Endothelial cell of umbilical vein (primary cell): ENCODE results near the gene BPIFA1. TPM values are rescaled to one million over a fixed set of nuclear protein-coding genes. Genes with fewer than 3 reads are reported as not detected.

Source experiments
- BruUV-seq: library from RNA; stranded (reverse); fragments of 400-500 nt; replicated peaks from 2 replicates; lab custom pipeline; 2021; lab: Mats Ljungman, UMichigan
- CTCF ChIA-PET: fragments of 300-600, 350-600 bp; sonication (Branson Sonifier 250); formaldehyde crosslinking; loops from one replicate; lab custom pipeline; 2021; ENCODE audit warnings: antibody characterized with exemption, inconsistent platforms; lab: Charles Lee
- POLR2A ChIA-PET: fragments of 300-600, 350-600 bp; sonication (Branson Sonifier 250); formaldehyde crosslinking; loops from one replicate; lab custom pipeline; 2021; ENCODE audit warnings: antibody characterized with exemption, inconsistent platforms; lab: Charles Lee
- DNase-seq: peaks from one replicate; pipeline ENCODE4 v3.0.0-alpha.2; 2011; ENCODE audit warnings: low read depth, low spot score
- FAIRE-seq: peaks from 2 replicates; lab custom pipeline; 2011; peaks lifted over from hg19 to GRCh38; lab: Jason Lieb, UNC
- H2AFZ ChIP-seq: 2 replicates; pipeline ENCODE4 v1.6.0; 2012; ENCODE audit warnings: low read depth, low read length, control low read depth, inconsistent platforms
- H3K27ac ChIP-seq: 2 replicates; pipeline ENCODE4 v1.5.1; 2011; ENCODE audit warnings: low read depth, mild to moderate bottlenecking, control low read depth, low read length, moderate library complexity; ENCODE audit not compliant: insufficient read depth
- H3K27me3 ChIP-seq, 2 experiments: 2 replicates each; pipeline versions ENCODE4 v1.6.0 to v1.6.1; 2011; ENCODE audit warnings: low read length in 2 of 2, mixed read lengths in 1 of 2; ENCODE audit not compliant: control insufficient read depth in 2 of 2, insufficient read depth in 2 of 2
- H3K36me3 ChIP-seq, 2 experiments: 2 replicates in 1 of 2; 3 replicates in 1 of 2; pipeline ENCODE4 v1.5.1; 2011; ENCODE audit warnings: low read length in 2 of 2, mild to moderate bottlenecking in 1 of 2, moderate library complexity in 1 of 2; ENCODE audit not compliant: control insufficient read depth in 2 of 2, insufficient read depth in 2 of 2; ENCODE audit errors: extremely low read depth in 1 of 2
- H3K4me1 ChIP-seq: 3 replicates; pipeline ENCODE4 v1.5.1; 2011; ENCODE audit warnings: mild to moderate bottlenecking, low read length; ENCODE audit not compliant: control insufficient read depth, insufficient read depth; ENCODE audit errors: extremely low read depth
- H3K4me2 ChIP-seq: 2 replicates; pipeline ENCODE4 v1.6.1; 2011; ENCODE audit warnings: low read length, control low read depth, mixed read lengths; ENCODE audit not compliant: insufficient read depth
- H3K4me3 ChIP-seq, 3 experiments: fragments of 200-600 bp in 1 of 3; sonication (generic), shearing (Covaris generic) in 1 of 3; replicated peaks in 1 of 3; 2 replicates each; pipeline ENCODE4 v1.5.1; 2011 to 2016; ENCODE audit warnings: control low read depth in 3 of 3, low read length in 3 of 3, mild to moderate bottlenecking in 2 of 3, inconsistent platforms in 1 of 3, low read depth in 1 of 3, moderate library complexity in 1 of 3; ENCODE audit not compliant: insufficient read depth in 1 of 3
- H3K79me2 ChIP-seq: 2 replicates; pipeline ENCODE4 v1.6.0; 2012; ENCODE audit warnings: low read length, inconsistent platforms; ENCODE audit not compliant: control insufficient read depth, insufficient read depth
- H3K9ac ChIP-seq: replicated peaks from 2 replicates; pipeline ENCODE3; 2011; ENCODE audit warnings: low read length, control low read depth; ENCODE audit not compliant: insufficient read depth; ENCODE audit errors: extremely low read depth
- H3K9me1 ChIP-seq: replicated peaks from 3 replicates; pipeline ENCODE4 v1.6.0; 2011; ENCODE audit warnings: mild to moderate bottlenecking, low read length; ENCODE audit not compliant: control insufficient read depth, insufficient read depth; ENCODE audit errors: extremely low read depth
- H3K9me3 ChIP-seq: replicated peaks from 2 replicates; pipeline ENCODE4 v1.5.1; 2012; ENCODE audit warnings: low read length, inconsistent platforms; ENCODE audit not compliant: control insufficient read depth, insufficient read depth
- H4K20me1 ChIP-seq: replicated peaks from 2 replicates; pipeline ENCODE3; 2011; ENCODE audit warnings: mild to moderate bottlenecking, low read length; ENCODE audit not compliant: control insufficient read depth, insufficient read depth; ENCODE audit errors: extremely low read depth
- CTCF ChIP-seq, 2 donors: IDR thresholded peaks; 1 replicate in 1 of 2; 2 replicates in 1 of 2; pipeline ENCODE4 v1.5.1; 2011; ENCODE audit warnings: low read length in 2 of 2, mild to moderate bottlenecking in 2 of 2, moderate library complexity in 2 of 2, control low read depth in 1 of 2, inconsistent platforms in 1 of 2, low read depth in 1 of 2; ENCODE audit not compliant: insufficient read depth in 1 of 2; ENCODE audit errors: extremely low read depth in 1 of 2
- EZH2 ChIP-seq: IDR thresholded peaks from 2 replicates; pipeline ENCODE4 v1.6.1; 2012; ENCODE audit warnings: borderline replicate concordance, low read depth, mild to moderate bottlenecking, moderate library complexity, low read length, inconsistent platforms; ENCODE audit not compliant: severe bottlenecking
- FOS ChIP-seq: IDR thresholded peaks from 2 replicates; pipeline ENCODE4 v1.6.1; 2011; ENCODE audit warnings: mild to moderate bottlenecking, low read length, moderate library complexity, borderline replicate concordance; ENCODE audit not compliant: insufficient read depth
- GATA2 ChIP-seq: IDR thresholded peaks from 2 replicates; pipeline ENCODE4 v1.7.0; 2011; ENCODE audit warnings: low read depth, mild to moderate bottlenecking, moderate library complexity, mixed read lengths, low read length; ENCODE audit not compliant: insufficient read length, insufficient read depth
- JUN ChIP-seq: IDR thresholded peaks from 2 replicates; pipeline ENCODE4 v1.6.1; 2011; ENCODE audit warnings: borderline replicate concordance, low read depth; ENCODE audit not compliant: insufficient read length, insufficient read depth
- MYC ChIP-seq: IDR thresholded peaks from one replicate; pipeline ENCODE4 v1.6.1; 2011; ENCODE audit warnings: mild to moderate bottlenecking, low read depth, low read length
- POLR2A ChIP-seq: IDR thresholded peaks from 2 replicates; pipeline ENCODE4 v1.6.1; 2012; ENCODE audit warnings: low read depth, mild to moderate bottlenecking, control low read depth, low read length
- POLR2AphosphoS5 ChIP-seq: IDR thresholded peaks from 2 replicates; pipeline ENCODE4 v1.6.1; 2012; ENCODE audit warnings: low read depth, mild to moderate bottlenecking, control low read depth, low read length, moderate library complexity; ENCODE audit not compliant: insufficient read depth
- dilution Hi-C: fragments of 300-500 bp; cut with MboI; formaldehyde crosslinking; loops from one replicate; pipeline ENCODE4 v1.15.0; 2019; ENCODE audit warnings: low sequenced_read_pairs; ENCODE audit not compliant: extremely low pct_ligation_motif_present
- intact Hi-C: fragments of 100-400 bp; cut with micrococcal nuclease; formaldehyde crosslinking; loops from one replicate; pipeline ENCODE4 v1.10.0; 2022
- polyA plus RNA-seq, 4 experiments: library from polyadenylated mRNA; depleted of rRNA in 3 of 4; stranded (reverse) in 3 of 4; unstranded in 1 of 4; fragments of >200 nt; gene quantifications; 2 replicates each; pipeline versions ENCODE4 v1.2.1 to v1.2.3, GENCODE V29; 2011 to 2012; ENCODE audit warnings: missing spikeins in 1 of 4
- total RNA-seq: library from RNA; stranded (reverse); gene quantifications from 2 replicates; pipeline ENCODE4 v1.2.3, GENCODE V29; 2021
- TF ChIP-seq, protein P1 (sequence below): IDR thresholded peaks from 2 replicates; pipeline ENCODE4 v1.6.1; 2011; ENCODE audit not compliant: insufficient read depth, insufficient read length

The BPIFA1 gene
- total and polyA plus RNA-seq, 2 donors (not counting 3 experiments of a cell fraction or from before 2014, with no cell fraction given): not detected

GRCh38 chr20:33277471-33278441 lies 42.0 kb downstream of the BPIFA1 start:
- H3K4me2 ChIP-seq: no peak overlapping the region
- dilution Hi-C loops (no loop called here), intact Hi-C loops (no loop called here)
- H3K4me1 ChIP-seq: no peaks in the 10 kb centered on the region
- no peak overlapping the region for H3K4me3 ChIP-seq
- CTCF ChIA-PET: no interaction called here
- DNase-seq: no peak
- no peak for TF ChIP-seq CTCF (IDR thresholded peaks at IDR 0.05; ENCODE audit: extremely low read depth in 1 of 2, insufficient read depth in 1 of 2, low read depth in 1 of 2, low read length in 2 of 2)
- no peak for TF ChIP-seq POLR2A
- TF ChIP-seq EZH2: no peak
- TF ChIP-seq, protein P1, sequence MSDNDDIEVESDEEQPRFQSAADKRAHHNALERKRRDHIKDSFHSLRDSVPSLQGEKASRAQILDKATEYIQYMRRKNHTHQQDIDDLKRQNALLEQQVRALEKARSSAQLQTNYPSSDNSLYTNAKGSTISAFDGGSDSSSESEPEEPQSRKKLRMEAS: no peak
- no peak for TF ChIP-seq POLR2AphosphoS5
- no peak for TF ChIP-seq MYC
- no peak for TF ChIP-seq JUN
- no peak for TF ChIP-seq GATA2
- TF ChIP-seq FOS: no peak
- no peak overlapping the region for H3K27ac ChIP-seq
- POLR2A ChIA-PET: no interaction called here
- H3K79me2 ChIP-seq: no peaks in the 10 kb centered on the region
- H3K9ac ChIP-seq: no peak overlapping the region
- H3K27me3 ChIP-seq: peaks cover 0 to 8% of the 10 kb centered on the region in 2 experiments
- FAIRE-seq: no peak
- no peaks in the 10 kb centered on the region for H3K9me1 ChIP-seq
- BruUV-seq: no TSS peak
- H3K36me3 ChIP-seq: no peaks in the 10 kb centered on the region
- no peaks in the 10 kb centered on the region for H4K20me1 ChIP-seq
- H3K9me3 ChIP-seq: no peaks in the 10 kb centered on the region
- no peak overlapping the region for H2AFZ ChIP-seq
